Measurements from ENCODE around the gene POLG2. TPM values are rescaled to one million over a fixed set of nuclear protein-coding genes. Genes with fewer than 3 reads are reported as not detected.

The POLG2 gene
- total RNA-seq, 1 experiment from 2014 or later: 51.5 TPM

GRCh38 chr17:64509179-64509578, 12.3 kb upstream of the POLG2 start:
- no peak for DNase-seq (ENCODE audit: low read depth, low spot score)
- Histone ChIP-seq H3K9ac (ENCODE audit: low read length) (no peak overlapping the region), H3K4me1 (ENCODE audit: control insufficient read depth in 1 of 2, insufficient read depth in 2 of 2, low read length in 2 of 2) (peaks cover 9 to 18% of the 10 kb centered on the region in 2 experiments), H3K4me2 (ENCODE audit: low read length) (no peak overlapping the region), H3K9me3 (ENCODE audit: control insufficient read depth in 1 of 2, insufficient read depth in 1 of 2, low read depth in 1 of 2, low read length in 2 of 2) (no peaks in the 10 kb centered on the region), H3K27ac (ENCODE audit: low read depth, low read length) (no peak overlapping the region), H3K79me2 (ENCODE audit: insufficient read depth, low read length) (peaks cover 89% of the 10 kb centered on the region), H2AFZ (ENCODE audit: low read depth, low read length, poor library complexity, severe bottlenecking) (no peak overlapping the region), H3K36me3 (ENCODE audit: control insufficient read depth in 1 of 2, insufficient read depth in 2 of 2, low read length in 2 of 2) (peaks cover 49 to 55% of the 10 kb centered on the region in 2 experiments), H3K9me2 (ENCODE audit: insufficient read depth) (no peaks in the 10 kb centered on the region), H3K4me3 (replicated peaks in 1 of 2; ENCODE audit: low read depth in 1 of 2, low read length in 2 of 2) (no peak overlapping the region), H3K27me3 (ENCODE audit: insufficient read depth, low read length) (no peaks in the 10 kb centered on the region), H4K20me1 (ENCODE audit: insufficient read depth) (peaks cover 32% of the 10 kb centered on the region; the same call in 1 of the 2 replicates)
- ATAC-seq: no peak
- ChIA-PET POLR2A (no interaction called here), CTCF (interaction anchor here (1.6 kb wide), 1 partner anchor 89 kb away, joined by 5 read pairs; no protein-coding TSS in a partner anchor), RAD21 (ENCODE audit: low non-redundant PET in 1 of 2, low total read pairs in 2 of 2, uncharacterized antibody in 2 of 2, unreplicated experiment in 2 of 2) (no interaction called here)
- TF ChIP-seq RAD21 (IDR thresholded peaks at IDR 0.05; ENCODE audit: low read depth) (no peak), YY1 (IDR thresholded peaks at IDR 0.05; ENCODE audit: extremely low read depth, insufficient replicate concordance, low read depth, low read length) (no peak), POLR2AphosphoS5 (IDR thresholded peaks at IDR 0.05; ENCODE audit: low read depth, low read length) (no peak), EZH2 (IDR thresholded peaks at IDR 0.05) (no peak), ZBTB33 (IDR thresholded peaks at IDR 0.05; ENCODE audit: extremely low read depth, insufficient replicate concordance, low read length) (no peak), ATF3 (IDR thresholded peaks at IDR 0.05) (no peak), ELF1 (IDR thresholded peaks at IDR 0.05; ENCODE audit: borderline replicate concordance, low read depth) (no peak)
- BruUV-seq (replicated peaks): no TSS peak
- intact Hi-C loops (cut with micrococcal nuclease): loop anchor here (5.0 kb wide), 1 partner anchor 138 kb away; no protein-coding TSS in a partner anchor
